GM21528 (cell line): ENCODE results near the gene CCDC88A.
"Not testable (repeated sequence)": the region's sequence is repeated elsewhere in the genome, so short reads cannot be mapped to it uniquely, and the experiment has no call there.

Experiments used
- ATAC-seq: cut with Tn5 transposase; IDR thresholded peaks from one replicate; pipeline ENCODE4 v1.9.1; 2021; ENCODE audit warnings: mild to moderate bottlenecking, moderate library complexity; ENCODE audit not compliant: unreplicated experiment, low FRiP score

CCDC88A gene

DNA sequence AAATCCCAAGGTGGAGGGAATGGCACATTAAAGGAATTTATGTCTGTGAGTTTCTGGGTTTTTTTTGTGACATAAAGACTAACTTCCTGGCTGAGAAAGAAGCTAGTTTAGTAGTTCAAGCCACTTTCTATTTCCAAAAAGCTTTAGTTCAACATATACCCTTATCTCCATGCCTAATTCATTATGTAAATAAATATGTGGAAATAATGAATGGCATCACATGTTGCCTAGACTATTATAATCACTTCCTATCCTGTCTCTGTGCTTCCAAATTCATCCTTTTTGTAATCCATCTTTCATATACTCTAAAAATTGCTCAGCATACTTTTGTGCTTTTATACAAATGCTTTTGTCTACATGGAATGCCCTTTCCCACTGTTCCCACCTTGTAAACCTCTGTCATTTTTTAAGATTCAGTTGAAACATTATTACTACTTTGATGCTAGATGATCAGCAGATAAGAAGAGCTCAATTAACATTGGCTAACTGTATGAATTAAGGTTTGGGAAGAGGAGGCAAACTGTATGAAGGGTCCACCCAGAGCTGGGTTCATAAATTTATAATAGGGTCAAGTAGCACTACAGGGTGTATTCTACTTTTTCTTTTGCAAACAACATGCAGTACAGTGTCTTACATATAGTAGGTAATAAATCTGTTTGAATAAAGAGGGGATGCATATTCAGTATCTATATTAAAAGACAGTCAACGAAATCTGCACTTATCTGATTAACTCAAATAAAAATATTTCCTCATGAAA, 88.9 kb downstream of the CCDC88A start:
- ATAC-seq: no peak

DNA sequence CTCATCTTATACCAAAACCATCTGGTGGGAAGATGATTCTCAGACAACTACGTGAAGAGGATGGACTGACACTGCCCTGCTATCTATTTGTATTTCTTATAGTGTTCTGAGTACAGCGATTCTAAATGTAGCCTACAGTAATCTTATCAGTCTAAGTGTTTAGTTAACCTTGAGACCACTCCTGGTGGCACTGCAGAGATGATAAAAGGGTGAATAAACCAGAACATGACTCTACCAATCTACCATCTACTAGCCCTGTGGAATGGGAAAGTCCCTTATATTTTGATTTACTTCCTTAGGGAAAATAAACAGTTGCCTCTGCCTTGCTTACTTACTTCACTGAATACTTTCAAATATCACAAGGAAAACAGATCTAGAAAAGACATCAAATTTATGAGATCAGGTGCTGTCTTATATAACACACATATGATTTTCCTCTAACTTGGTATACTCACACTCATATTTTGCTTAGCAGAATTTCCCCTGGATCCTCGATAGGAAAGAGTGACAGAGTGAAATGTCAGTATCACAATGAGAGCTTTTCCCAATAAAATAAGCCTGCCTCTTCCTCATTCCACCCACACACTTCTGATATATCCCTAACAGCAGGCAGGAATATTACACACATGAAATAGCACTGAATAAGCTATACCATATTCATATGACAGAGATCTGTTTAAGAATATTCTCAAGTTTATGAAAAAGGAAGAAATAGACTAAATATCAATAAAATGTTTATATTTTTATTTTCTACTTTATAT, 92.0 kb downstream of the CCDC88A start:
- no peak for ATAC-seq

DNA sequence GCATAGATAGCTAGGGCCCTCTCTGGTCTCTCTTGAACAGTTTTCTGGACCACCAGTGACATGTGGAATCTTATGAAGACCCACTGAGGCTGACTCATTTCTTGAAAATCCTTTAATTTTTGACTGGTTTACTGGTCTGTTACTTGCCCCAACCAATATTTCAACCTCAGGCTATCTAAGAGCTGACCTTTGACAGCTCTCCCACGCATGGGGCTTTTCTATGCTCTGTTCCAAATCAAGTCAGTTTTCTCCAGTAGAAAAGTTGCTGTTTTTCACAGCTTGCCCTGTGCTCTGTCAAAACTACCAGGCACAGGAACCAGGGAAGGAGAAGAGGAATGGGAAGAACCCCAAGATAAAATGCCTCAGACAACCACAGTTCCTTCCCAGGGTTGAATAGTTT, 104.7 kb downstream of the CCDC88A start:
- ATAC-seq: no peak

DNA sequence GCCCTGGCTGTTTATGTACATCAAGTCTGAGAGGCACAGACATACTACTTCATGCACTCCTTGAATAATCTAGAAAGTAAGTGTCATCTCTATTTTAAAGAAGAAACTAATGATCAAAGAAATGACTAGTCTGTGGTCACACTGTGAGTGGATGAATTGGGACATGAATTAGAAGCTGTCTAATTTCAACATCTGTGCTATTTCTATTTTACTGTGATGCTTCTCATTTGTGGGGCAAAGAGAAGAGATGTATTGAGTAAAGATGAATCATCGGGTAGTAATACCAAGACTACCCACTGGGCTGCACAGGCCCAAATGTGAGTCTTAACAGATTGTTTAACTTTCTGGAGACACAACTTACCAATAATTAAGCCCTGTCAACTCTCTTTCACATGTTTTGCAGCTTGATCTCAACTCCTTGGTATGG, 108.2 kb downstream of the CCDC88A start:
- ATAC-seq: peak; percentile 95

DNA sequence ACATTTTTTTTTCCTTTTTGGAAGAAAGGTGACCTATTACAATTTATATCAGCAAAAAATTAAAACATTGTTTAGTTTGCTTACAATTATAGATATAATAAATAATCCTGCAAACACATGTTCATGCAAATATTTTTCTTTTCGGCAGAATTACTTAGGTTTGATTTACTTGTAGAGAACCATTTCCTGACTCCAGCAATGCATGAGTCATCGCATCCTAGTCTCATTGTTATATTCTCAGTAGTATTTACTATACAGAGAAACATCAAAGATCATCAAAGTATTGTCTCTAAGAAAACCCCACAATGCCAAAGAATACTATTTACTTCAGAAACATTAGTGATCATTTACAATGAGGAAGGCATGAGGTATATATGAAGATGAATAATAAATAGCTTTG, 110.2 kb downstream of the CCDC88A start:
- ATAC-seq: no peak

DNA sequence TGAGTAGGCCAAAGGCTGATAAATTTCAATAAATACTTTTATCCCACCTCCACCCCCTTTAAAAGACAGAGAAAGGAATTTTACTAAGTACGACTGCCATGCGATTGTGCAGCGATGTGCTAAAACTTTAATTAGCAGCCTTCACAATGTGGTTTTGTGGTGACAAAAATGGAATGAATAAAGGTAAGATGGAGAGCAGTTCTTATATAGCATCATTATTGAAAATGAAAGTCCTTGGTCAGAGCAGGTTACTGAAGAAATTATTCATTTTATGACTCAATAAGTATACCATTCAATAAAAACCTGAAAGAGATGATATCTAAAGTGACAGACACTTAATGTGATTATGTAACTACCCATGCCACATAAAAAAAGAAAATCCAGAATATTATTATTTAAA, 117.4 kb downstream of the CCDC88A start:
- ATAC-seq: peak; percentile 69

DNA sequence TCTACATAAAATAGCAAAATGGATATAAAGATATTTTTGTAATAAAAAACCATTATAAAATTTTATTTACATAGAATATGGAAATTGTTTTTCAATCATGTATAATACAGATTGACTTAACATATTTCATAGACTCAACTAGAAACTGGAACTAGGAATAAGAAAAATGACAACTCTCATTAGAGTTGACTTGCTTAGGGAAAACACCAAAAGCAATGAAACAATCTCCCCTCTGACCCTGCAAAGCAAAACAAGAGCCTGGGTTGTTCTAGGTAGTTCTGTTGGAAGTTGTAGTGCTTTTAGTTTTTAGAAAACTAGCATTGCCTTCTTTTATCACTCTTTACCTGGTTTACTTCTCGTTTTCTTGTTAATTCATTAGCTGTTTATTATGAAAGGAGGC, 118.4 kb downstream of the CCDC88A start:
- no peak for ATAC-seq

DNA sequence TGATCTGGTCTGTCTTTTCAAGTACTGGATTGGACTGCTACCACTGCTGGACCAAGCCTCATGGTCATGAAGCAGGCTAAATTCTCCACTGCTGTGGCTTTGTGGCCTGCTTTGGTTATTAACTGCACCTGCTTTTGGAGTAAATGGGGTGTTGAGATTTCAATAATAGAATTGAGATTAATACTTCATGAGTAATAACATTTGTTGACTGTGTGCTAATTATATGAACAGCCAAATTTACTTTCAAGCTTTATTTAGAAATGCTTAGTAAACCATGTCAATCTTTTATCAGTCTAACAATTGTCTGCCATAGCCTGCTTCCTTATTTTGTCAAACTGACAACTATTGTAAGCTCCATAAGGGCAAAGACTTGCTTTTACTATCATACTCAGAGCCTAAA, 123.3 kb downstream of the CCDC88A start:
- peak; percentile 44 for ATAC-seq

DNA sequence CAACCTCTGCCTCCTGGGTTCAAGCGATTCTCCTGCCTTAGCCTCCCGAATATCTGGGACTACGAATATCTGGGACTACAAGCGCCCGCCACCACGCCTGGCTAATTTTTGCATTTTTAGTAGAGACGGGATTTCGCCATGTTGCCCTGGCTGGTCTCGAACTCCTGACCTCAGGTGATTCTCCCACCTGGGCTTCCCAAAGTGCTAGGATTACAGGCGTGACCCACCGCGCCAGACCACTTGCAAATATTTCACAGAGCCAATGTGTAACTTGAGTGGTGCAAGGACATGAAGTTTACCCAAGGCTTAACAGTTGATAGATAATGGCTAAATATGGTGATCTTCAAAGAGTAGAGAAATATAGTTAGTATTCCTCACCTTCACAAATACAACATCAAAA, 136.6 kb downstream of the CCDC88A start:
- no peak for ATAC-seq

DNA sequence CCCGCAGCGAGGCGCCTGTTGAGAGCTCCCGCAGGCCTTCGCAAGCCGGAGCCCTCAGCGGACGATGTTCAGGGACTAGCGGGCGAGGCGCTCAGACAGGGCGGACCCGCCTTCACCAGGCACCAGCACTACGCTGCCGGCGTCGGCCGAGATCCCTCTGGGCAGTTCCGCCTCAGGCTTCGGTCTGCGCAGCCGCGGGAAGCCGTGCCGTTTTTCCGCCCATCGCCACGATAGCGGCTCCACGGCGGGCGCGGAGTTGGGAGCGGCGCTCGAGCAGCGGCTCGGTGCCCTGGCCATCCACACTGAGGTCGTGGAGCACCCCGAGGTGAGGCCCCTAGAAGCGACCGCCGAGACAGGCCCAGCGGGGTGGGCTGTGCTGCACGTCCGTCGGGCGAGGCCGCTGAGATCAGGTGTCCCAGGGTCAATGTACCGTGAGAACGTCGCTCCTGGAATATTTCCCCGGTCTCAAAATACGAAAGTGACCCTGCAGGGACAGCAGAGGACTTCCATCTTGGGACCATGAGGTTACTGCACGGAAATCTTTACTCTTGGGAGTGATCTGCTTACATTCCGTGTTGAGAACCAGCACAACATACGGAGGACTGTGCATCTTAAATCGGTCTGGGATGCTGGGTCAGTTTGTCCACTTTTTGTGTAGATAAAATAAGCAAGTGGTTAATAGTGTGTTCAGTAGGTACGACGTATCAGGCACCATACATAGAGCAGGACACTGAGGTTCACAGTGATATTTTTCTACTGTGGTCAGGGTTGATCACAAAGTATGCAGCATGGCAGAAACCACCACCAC, 137.3 kb downstream of the CCDC88A start:
- peak; percentile 98 for ATAC-seq

DNA sequence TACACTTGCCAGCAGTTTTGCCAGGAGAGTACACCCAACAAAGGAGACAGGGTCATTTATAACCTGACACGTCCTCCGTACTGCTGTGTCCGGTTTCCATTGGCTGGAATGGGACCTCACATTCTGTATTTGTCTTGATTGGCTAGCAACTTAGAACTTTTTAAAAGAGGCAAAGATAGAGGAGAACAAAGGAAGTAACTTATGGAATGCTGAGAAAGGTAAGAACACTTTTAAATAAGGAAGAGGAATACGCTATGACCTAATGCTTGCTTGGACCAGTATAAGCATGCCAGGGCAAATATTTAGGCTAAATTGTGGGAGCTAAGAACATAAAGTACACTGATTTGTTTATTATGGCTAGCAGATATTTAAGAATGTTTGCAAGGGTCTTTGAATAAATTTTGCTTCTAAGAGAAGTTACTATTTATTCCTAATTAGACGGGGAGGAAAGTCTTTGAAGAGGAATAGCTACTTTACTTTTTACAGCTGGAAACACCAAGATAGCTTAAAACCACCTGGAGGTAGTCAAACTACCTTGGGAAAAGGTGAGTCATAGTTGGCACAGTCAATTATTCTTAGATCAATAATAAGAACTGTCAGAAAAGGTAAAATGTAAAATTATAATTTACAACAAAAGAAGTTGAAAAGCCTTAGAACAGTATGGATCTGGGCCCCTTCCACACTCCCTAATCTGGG, 138.7 kb downstream of the CCDC88A start:
- not testable (repeated sequence) for ATAC-seq

DNA sequence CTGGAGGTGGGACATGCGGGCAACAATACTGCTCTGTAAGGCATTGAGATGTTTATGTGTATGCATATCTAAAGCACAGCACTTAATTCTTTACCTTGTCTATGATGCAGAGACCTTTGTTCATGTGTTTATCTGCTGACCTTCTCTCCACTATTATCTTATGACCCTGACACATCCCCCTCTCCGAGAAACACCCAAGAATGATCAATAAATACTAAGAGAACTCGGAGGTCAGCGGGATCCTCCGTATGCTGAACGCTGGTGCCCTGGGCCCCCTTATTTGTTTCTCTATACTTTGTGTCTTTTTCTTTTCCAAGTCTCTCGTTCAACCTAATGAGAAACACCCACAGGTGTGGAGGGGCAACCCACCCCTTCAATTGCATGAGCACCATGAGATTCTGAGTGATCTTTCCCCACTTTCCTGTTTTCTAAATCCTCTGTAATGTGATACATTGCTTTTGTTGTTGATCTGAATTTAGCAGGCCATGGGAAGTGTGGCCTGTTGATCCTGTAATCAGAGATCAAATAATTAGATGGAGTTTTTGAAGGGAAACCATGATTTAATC, 139.7 kb downstream of the CCDC88A start:
- ATAC-seq: not testable (repeated sequence)

DNA sequence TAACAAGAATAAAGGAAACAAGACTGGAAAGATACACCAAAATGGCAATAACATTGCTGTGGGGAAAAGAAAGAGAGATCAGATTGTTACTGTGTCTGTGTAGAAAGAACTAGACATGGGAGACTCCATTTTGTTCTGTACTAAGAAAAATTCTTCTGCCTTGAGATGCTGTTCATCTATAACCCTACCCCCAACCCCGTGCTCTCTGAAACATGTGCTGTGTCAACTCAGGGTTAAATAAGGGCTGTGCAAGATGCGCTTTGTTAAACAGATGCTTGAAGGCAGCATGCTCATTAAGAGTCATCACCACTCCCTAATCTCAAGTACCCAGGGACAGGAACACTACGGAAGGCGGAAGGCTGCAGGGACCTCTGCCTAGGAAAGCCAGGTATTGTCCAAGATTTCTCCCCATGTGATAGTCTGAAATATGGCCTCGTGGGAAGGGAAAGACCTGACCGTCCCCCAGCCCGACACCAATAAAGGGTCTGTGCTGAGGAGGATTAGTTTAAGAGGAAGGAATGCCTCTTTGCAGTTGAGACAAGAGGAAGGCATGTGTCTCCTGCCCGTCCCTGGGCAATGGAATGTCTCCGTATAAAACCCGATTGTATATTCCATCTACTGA, 140.3 kb downstream of the CCDC88A start:
- not testable (repeated sequence) for ATAC-seq

DNA sequence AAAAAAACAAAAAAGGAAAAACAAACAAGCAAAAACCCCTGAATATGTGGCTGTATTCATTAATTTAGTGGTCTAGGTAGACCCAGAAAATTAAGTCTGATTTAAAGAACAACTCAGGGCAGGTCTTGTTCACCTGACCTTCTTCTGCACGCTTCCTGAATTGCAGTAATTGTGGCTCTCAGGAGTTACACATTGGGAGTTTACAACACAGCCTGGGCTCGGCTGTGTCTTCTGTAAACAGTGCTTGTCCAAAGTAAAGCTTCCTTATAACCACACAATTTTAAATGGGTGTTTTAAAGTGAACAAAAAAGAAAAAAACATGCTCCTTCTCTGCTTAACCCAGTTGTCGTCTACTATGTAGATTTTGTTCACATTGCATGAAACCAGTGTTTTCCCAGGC, 142.3 kb downstream of the CCDC88A start:
- ATAC-seq: no peak

DNA sequence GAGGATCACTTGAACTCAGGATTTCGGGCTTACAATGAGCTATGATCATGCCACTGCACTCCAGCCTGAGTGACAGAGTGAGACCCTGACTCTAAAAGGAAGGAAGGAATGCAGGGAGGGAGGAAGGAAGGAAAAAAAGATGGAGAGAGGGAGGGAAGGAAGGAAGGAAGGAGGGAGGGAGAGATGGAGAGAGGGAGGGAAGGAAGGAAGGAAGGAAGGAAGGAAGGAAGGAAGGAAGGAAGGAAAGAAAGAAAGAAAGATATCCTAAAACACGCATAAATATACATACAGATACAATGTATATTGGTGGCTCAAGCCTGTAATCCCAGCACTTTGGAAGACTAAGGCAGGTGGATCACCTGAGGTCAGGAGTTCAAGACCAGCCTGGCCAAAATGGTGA, 145.3 kb downstream of the CCDC88A start:
- ATAC-seq: not testable (repeated sequence)

DNA sequence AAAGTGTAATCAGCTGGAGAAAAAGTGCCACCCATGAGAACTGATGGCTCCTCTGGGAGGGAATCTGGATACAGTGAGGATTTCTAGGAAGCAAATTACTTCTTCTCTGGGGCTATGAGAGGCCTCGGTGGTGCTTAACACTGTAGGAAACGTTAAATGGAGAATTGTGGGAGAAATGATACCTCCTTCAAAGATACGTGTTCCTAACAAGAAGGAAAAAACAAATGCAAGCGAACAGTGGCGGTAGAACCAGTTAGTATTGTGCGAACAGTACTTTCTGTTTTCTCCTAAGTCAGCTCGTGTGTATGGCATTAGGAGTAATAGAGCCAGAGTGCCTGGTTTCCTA, 150.0 kb downstream of the CCDC88A start:
- ATAC-seq: no peak

DNA sequence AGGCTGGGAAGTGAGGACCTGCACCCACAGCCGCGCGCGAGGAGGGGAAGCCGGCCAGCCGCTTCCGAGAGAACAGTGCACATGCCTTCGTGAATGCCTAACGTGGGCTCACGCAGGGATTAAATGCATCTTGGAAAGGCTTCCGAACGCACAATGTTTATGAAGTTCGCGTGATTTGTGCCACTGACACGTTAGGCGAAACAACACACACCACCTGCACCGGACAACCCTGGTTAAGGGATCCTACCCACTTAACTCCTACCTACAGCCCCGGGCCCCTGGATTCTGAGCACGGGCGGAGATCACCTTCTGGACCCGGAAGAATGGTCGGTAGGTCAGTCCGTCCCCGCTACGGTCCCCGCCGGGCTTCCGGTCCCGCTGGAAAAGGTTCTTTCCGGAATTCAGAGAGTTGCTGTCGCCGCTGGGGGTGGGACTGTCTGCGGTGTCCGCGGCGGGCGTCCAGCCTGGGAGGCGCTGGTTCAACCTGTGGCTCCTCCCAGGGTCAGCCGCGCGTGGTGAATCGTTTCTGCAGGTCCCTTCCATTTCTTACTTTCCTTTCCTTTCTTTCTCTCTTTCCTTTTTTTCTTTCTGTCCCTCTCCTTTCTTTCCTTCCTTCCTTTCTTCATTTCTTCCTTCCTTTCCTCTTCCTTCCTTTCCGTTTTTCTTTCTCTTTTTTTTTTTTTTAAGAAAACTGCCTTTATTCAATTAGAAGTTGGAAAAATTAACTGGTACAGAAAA, 150.6 kb downstream of the CCDC88A start, which contains the start of gene MTIF2:
MTIF2 (minus strand) TSS at position 325 of the 738 bp plus-strand sequence. CDS start 5,373 bp downstream, outside the sequence.
- ATAC-seq: peak; percentile 96

DNA sequence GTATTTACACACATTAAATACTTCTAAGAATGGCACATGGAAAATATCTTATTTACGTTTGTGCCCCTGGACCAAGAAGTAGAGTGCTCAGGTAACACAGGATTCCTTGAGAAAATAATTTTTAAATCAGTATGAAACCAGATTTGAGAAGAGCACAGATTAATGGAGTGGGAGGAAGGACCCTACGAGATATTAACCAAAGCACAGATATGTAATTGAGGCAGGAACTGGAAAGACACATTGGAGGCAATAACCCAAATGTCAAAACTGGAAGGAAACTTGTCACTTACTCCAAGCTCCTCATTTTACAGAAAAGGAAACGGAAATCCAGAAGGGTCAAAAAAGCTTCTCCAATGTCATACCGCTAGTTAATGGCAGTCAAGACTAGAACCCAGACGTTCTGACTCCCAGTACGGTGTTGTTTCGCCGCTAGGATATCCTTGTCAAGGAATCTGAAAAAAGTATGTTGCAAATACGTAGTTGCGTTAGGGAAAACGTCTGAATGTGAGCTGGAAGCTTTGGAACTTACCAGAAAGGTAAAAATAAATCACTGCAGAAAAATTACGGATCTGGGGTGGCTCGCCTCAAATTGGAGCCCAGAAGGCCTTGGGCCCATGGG, 151.3 kb downstream of the CCDC88A start:
- no peak for ATAC-seq

DNA sequence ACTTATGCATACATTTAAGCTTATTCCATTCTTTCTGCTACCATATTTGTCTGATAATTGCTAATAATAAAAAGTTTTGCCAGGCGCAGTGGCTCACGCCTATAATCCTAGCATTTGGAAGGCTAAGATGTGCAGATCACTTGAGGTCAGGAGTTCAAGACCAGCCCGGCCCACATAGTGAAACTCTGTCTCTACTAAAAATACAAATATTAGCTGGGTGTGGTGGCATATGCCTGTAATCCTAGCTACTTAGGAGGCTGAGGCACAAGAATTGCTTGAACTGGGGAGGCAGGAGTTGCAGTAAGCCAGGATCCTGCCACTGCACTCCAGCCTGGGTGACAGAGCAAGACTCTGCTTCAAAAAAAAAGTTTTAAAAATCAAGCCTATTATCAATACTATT, 160.1 kb downstream of the CCDC88A start:
- ATAC-seq: not testable (repeated sequence)
